ENCODE results near the gene TMEM190.
"Not testable (repeated sequence)": the region's sequence is repeated elsewhere in the genome, so short reads cannot be mapped to it uniquely, and the experiment has no call there.

The TMEM190 gene

DNA sequence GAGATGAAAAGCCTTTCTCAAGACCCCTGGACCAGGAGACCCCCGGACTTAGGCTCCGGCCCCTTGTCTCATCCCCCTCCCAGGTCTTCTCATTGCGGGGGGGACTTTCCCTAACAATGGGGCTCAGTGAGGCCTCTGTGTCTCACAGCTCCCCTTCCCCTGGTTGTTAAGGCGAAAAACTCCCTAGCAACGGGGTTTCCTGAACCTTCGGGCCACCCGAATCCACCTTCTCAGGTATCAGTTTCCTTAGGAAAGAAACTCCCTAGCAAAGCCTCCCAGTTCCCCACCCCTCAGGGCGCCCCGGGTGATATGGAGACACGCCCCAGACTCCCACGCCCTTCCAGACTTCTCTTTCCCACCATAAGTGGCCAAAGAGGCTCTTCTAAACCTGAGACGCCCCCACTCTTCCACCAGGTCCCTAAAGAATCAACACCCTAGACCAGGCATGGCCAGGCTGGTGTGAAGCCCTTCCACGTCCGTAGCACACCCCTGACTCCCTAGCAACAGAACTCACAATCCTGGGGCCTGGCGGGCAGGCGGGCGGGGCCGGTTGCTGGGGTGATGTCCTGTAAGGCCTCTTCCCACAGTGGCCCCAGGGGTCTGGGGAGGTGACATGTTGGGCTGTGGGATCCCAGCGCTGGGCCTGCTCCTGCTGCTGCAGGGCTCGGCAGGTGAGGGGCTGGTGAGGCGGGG is at the start of gene TMEM190:
Gene TMEM190, plus strand, starts transcription at position 586 of the 693 bp plus-strand sequence. Its CDS starts 28 bp downstream, at position 614.
- DNase-seq, result no peak

DNA sequence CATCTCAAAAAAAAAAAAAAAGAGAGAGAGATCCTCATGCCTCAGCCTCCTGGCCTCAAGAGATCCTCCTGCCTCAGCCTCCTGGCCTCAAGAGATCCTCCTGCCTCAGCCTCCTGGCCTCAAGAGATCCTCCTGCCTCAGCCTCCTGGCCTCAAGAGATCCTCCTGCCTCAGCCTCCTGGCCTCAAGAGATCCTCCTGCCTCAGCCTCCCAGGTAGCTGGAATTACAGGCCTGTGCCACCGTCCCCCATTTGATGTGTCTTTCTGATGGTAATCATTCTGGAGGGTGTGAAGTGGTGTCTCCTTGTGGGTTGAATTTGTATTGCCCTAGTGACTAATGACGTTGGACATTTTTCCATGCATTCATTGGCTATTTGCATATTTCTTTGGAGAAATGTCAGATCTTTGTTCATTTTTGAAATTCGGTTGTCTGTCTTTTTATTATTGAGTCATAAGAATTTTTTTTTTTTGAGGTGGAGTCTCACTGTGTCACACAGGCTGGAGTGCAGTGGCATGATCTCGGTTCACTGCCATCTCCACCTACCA is 47.8 kb upstream of the TMEM190 start:
- peak; percentile 28 for DNase-seq

DNA sequence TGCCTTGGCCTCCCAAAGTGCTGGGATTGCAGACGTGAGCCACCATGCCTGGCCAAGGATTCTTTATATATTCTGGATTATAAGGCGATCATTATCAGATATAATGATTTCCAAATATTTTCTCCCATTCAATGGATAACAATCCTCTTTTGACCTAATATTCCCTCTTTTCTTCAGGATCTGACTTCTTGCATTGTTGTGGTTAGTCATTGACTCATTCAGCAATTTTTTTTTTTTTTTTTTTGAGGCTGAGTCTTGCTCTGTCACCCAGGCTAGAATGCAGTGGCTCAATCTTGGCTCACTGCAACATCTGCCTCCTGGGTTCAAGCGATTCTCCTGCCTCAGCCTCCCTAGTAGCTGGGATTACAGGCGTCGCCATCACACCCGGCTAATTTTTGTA is 46.8 kb upstream of the TMEM190 start:
- DNase-seq, result not testable (repeated sequence)

DNA sequence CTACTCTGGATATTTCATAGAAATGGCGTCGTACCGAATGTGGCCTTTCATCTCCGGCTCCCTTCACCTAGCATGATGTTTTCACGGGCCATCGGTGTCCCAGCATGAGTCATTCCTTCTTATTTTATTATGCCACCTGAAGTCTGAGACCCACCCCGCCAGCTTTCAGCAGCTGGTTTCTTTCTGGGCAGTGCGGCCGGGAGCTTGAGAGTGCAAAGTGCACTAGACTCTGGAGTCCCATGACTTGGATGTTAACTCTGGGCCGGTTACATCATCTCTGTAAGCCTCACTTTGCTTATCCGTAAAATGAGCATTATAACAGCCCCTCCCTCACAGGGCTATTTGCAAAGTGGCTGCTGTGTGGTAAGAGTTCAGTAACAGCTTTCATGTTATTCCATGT is 42.8 kb upstream of the TMEM190 start:
- DNase-seq, result no peak

DNA sequence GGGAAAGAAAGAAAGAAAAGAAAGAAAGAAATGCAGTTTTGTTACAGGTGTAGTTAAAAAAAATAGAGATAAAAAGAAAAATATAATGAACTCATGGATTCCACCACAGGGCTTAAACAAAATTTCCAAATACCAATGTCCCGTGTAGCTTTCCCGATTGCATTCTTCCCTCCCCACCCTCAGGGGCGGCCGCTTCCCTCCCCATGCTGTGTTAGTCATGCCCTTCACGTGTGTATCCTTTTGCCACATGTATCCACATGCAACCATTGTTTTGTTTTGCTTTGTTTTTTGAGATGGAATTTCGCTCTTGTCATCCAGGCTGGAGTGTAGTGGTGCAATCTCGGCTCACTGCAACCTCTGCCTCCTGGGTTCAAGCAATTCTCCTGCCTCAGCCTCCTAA is 40.5 kb upstream of the TMEM190 start:
- no peak for DNase-seq

DNA sequence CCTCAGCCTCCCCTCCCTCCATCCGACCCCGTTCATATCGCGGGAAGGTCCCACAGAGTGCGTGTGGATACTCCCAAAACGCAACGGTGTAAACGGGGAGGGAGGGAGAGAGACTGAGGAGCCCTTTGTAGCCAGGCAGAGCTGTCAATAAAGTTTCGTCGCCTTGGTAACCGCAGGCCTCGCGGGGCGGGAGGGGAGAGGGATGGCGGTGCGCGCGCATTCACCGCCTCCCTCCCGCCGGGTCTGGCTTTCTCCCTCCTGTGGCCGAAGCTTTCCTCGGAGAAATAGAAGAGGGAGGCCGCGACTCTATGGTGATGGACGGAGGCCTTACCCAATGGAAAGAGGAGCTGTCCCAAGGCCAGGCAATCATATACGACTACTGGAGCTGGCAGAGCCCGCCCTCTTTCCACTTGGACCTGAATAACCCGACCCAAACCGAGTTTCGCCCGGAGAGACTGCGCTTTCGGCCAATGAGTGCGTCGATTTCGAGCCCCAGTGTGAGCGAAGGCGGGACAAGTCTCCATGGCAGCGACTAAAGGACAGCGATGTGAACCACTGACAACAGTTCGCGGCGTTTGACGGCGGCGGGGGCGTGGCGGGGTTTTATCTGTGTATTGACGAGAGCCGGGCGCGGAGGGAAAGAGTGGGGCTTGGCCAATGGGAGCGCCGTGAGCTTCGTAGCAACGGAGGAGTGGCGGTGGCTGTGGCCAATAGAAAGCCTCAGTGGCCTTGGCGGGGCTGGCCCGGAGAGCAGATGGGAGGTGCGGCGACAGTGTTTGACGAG is 37.3 kb upstream of the TMEM190 start, which contains the start of gene KMT5C:
Gene KMT5C, plus strand, starts transcription at position 772 of the 784 bp plus-strand sequence. CDS start 2,061 bp downstream, outside the sequence.
- peak; percentile 100 for DNase-seq

DNA sequence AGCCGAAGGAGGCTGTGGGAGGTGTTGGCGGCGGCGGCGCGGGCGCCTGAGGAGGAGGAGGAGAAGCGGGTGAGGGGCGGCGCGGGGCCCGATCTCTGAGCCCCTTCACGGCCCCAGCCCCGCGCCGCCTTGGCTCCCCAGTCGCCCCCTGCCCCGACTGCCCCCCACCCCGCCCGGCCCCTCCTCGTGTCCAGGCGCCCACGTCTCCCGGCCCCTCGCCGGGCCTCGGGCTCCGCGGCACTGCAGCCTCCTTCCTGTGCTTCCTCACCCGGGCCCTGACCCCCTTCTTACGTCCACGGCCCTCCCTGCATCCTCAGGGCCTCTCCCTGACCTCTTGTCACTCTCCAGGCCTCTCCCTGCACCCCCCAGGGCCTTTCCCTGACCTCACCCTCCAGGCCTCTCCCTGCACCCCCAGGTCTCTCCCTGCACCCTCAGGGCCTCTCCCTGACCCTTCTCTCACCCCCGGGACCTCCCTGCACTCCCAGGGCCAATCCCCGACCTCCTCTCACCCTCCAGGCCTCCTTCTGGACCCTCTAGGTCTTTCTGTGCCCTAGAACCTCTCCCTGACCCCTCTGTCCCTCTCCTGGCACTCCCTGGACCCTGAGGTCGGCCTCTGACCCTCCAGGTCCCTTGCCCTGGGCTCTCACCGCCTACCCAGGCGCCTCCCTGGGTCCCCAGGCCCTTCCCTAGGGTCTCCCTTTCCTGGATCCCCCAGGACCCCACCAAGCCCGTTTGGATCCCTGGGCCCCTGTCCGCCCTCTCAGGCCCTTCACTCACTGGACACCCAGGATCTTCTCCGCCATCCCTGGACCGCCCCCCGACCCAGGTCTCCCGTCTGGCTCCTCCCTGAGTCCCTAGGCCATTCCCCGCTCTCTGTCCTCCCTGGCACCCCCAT is 36.5 kb upstream of the TMEM190 start:
- peak; percentile 37 for DNase-seq

DNA sequence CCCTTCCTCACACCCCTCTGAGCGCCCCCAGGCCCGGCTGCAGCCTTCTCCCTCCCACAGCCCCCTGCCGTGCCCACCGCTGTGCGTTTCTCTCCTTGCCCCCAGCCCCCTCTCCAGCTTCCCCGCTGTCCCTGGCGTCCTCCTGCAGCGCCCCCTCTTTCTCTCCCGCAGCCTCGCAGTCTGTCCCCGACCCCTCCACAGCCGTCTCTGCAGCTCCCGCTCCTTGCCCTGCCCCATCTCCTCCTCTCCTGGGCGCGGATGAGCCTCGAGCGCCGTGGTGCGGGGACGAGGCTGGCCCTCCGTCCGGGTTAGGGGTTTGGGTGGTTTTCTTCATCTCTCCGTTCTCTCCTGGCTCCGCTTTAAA is 35.9 kb upstream of the TMEM190 start:
- peak; percentile 23 for DNase-seq

DNA sequence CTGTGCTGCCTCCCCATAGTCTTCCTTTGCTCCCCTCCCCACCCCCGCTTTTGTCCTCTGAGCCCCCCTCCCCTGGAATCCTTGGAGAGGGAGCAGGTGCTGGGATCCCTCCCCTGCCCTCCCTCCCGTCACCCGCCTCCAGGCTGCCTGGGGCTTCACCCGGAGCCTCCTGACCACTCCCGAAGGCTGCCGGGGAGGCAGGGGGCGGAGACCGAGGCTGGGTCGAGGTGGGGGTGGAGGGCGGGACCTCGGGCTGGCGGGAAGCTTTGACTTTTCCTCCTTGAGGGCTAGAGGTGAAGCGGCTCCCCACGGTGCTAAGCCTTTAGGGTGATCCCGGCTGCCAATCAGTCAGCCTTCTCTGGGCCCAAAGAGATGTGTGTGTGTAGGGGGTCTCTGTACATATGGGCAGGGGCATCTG is 35.4 kb upstream of the TMEM190 start:
- DNase-seq, result peak; percentile 78

DNA sequence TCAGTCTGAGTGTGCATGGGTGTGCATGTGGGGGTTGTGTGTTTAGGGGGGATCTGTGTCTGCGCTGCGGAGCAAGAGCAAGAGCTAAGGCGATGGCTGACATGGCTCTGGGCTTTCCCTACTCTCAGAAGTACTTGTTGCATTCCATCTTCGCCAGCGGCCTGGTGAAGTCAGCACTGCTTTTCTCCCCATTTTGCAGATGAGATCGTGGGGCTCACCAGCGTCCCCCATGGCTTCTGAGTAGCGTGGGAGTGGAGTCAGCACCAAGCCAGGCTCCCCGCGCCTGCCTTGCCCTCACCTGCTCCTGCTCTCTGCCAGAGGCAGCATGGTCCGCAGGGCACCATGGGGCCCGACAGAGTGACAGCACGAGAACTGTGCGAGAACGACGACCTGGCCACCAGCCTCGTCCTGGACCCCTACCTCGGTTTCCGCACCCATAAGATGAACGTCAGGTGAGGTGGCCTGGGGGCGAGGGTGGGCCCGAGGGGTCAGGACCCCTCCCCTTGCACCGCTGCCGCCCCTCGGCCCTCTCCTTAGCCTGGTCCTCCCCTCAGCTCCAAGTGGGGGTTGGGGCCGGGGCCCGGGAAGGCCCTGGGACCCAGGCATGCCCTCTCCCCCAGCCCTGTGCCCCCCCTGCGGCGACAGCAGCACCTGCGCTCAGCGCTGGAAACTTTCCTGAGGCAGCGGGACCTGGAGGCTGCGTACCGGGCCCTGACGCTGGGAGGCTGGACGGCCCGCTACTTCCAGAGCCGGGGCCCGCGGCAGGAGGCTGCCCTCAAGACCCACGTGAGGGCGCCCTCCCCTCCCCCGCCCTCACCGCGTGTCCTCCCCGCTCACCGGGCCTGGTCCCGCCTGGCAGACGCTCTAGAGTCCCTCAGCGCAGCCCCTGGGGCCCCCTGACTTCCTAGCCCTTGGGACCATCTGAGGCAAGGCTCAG is 34.8 kb upstream of the TMEM190 start:
- no peak for DNase-seq

DNA sequence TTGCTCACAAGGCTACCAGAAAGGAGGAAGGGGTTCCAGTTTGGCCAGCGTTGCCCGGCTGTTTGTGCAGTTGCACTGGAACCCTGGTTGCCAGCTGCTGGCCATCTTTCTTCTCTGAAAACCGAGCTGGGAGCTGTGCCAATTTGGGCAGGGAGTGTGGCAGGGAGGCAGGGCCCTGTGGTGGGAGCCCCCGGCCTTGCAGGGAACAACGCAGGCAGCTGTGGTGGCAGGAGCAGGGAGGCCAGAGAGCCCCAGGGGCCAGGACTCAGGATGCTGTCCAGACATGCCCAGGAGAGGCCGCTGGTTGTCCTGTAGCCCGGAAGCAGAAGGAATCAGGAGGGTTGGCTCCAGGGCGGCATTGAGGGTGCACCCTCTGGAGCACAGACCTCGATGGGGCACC is 32.2 kb upstream of the TMEM190 start:
- peak; percentile 53 for DNase-seq

DNA sequence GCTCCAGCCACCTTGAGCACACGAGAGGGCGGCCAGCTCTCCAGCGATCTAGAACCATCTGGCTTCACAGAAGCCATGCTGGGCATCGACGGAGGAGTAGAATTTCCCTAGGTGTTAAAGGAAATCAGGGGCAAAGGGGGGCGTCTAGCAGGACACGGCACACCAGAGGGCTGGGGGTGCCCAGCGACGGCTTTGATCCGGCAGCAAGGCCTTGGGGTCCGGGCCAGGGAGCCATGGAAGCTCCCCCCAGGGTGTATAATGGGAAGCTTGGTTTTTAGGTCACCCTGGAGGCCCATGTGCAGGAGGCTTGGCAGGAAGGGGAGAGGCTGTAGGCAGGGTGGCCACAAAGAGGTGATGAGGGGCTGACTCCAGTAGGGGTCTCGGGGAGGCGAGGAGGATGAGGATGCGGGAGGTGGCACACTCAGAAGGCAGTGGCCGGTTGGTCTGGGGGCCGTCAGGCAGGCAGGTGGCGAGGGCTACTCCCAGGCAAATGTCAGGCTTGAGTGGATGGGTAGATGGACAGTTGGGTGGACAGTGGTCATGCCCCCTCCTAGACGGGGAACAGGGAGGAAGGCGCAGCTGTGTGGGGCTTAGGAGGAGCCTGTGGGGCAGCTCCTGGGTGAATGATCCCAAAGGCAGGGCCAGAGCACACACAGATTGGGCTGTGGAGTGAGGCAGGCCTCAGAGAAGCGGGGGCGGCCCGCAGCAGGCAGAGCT is 31.4 kb upstream of the TMEM190 start:
- DNase-seq, result no peak

DNA sequence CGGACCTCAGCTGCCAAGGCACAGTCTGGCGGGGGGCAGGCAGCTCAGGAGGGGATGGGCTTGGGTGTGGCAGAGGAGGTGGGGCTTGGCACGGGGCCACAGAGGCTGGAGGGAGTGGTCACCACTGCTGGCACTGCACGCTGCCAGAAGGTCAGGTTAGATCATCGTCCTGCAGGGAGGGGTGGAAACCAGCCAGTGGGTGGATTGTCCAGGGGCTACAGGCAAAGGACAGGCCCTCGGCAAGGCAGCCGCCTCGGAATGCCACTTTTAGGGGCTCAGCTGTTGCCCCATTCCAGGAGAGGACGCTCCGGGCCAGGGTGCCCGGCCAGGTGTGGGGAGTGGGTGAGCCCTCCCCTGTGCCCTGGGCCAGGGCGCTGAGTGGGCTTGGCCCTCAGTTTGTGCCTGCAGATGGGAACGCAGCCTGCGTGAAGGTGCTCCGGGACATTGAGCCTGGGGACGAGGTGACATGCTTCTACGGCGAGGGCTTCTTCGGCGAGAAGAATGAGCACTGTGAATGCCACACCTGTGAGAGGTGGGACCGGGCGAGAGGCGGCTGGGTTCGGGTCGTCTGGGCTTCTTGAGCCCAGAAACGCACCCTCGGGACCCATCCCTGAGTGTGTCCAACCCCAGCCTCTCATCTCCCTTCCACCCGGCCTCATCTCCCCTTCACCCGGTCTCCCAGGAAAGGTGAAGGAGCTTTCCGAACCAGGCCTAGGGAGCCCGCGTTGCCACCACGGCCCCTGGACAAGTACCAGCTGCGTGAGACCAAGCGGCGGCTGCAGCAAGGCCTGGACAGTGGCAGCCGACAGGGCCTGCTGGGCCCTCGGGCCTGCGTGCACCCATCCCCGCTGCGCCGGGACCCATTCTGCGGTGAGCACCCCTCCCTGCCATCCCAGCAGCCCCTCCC is 30.6 kb upstream of the TMEM190 start:
- DNase-seq, result peak; percentile 79

DNA sequence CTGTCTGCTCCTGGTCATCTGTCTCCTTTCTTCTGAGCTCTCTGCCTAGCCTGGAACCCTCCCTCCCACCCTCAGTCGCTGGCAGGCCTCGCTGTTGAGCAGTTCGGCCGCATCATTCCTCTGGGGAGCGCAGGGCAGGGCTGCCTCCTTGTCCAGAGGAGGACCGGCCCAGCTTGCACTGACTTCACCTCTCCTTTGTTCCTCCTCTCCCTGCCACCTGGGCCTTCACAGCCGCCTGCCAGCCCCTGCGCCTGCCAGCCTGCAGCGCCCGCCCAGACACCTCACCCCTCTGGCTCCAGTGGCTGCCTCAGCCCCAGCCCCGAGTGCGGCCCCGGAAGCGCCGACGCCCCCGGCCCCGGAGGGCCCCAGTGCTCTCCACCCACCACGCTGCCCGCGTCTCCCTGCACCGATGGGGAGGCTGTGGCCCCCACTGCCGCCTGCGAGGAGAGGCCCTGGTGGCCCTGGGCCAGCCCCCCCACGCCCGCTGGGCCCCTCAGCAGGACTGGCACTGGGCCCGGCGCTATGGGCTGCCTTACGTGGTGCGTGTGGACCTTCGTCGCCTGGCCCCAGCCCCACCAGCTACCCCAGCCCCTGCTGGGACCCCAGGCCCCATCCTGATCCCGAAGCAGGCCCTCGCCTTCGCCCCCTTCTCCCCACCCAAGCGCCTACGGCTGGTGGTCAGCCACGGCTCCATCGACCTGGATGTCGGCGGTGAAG is 29.7 kb upstream of the TMEM190 start:
- DNase-seq, result no peak

DNA sequence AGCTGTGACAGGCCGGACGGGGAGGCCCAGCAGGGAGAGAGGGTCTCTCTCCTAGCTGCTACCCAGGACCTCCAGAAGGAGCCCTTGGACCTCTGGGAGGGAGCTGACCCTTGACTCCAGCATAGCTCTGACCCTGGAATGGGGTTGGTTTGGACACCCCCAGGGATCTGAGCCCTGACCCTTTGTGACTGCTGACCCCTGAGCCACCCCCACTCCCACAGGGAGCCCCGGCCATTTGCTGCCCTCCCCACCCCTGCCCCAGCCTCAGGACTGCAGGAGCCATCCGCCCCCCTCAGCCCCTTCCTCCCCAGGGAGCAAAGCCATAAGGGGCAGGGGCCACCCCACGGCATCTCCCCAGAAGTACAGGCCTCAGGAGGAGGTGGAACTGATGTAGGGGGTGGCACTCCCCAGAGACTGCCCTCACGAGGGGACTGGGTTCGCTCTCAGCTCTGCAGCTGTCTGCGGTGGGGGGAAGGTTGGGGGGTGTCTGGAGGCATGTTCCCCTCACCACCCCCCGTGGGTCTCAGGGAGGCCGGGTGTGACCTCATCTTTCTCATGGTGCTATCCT is 29.1 kb upstream of the TMEM190 start:
- no peak for DNase-seq

DNA sequence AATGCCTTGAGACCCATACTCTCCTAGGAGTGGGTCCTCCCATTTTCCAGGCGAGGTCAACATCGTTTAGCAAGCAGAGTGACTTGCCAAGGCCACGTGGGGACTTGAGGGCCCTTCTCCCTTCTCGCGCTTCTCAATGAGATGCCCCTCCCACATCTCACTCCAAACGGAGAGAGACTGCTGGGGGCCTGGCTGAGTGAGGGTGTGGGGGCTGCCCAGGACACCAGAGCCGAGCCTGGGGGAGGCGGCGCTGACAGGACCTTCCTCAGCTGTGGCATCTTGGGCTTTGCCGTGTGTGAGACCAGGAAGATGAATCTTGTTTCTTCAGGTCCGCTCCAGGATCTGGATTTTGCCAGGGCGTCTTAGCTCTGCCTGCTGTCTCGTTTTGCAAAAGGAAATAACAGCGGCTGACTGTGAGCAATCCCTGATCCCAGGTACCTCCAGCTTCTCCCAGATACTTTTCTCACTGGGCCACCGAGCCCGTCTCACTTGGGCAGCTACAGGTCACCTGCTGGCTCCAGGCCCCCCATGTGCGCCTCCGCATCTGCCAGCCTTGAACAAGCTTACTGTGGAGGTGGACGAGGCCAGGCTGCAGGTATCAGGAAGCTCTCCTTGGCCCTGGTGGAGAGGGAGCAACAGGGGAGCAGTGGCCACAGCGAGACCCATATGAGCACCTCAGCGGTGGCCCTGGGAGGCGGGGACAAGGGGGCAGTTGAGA is 28.1 kb upstream of the TMEM190 start:
- no peak for DNase-seq

DNA sequence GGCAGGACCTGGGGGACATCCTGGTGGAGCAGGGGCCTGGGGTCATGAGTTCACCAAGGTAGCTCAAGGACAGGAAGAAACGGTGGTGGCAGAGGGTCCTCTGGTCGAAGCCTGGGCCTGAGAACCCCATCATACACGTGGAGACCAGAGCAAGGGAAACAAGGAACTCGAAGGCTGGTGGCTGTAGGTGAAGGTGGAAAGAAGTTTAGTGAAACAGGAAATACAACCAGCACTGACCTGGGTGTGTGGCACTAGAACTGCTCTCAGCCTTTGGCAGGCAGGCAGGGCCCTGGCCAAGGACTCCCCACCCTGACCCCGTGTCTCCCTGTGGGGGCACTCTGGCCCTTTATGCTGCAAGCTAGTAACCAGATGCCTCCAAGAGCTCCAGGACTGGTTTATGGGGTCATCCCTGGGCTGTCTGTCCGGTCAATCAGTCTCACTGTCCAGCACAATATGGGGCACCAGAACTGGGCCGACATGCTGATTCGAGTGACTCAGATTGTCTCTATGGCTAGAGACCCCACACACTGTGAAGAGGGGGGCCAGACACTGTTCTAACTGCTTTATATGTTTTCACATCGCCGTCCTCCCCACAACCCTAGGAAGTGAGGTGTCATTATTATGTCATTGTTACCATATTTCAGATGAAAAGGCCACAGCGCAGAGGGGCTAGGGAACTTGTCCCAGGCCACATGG is 25.9 kb upstream of the TMEM190 start:
- DNase-seq, result no peak

DNA sequence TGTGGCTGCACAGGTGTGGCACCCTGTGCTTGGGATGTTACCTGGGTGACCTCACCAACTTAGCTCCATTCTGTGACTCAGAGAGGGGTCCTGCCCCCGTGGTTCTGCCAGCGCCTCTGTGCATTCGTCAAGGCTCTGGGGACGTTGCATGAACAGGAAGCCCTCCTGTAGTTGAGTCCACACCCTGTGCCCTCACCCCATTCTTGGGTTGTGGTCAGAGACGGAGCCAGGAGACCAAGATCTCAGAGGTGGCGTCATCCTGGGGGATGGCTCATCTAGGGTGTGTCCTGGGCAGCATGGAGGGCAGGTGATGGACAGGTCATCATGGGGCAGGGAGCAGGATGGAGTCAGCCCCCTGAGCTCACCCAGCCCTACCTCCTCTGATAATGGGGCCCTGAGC is 24.6 kb upstream of the TMEM190 start:
- DNase-seq, result no peak
